ENCODE results near the gene NSL1. TPM values are rescaled to one million over a fixed set of nuclear protein-coding genes. Genes with fewer than 3 reads are reported as not detected.
"Not testable (repeated sequence)": the region's sequence is repeated elsewhere in the genome, so short reads cannot be mapped to it uniquely, and the experiment has no call there.

Gene NSL1
- polyA plus RNA-seq (2011; rRNA removed) (16.4 and 22.7 TPM in 2 replicates), polyA minus RNA-seq (2011; rRNA and poly(A)+ RNA removed) (6.6 and 8.5 TPM in 2 replicates)

- ChIA-PET POLR2A (no interaction called here), CTCF (interaction anchor here (0.7 to 4.1 kb wide), 7 partner anchors 9 to 203 kb away, joined by 3 to 14 read pairs (median 6); no protein-coding TSS in a partner anchor)
- TF ChIP-seq, protein P1, sequence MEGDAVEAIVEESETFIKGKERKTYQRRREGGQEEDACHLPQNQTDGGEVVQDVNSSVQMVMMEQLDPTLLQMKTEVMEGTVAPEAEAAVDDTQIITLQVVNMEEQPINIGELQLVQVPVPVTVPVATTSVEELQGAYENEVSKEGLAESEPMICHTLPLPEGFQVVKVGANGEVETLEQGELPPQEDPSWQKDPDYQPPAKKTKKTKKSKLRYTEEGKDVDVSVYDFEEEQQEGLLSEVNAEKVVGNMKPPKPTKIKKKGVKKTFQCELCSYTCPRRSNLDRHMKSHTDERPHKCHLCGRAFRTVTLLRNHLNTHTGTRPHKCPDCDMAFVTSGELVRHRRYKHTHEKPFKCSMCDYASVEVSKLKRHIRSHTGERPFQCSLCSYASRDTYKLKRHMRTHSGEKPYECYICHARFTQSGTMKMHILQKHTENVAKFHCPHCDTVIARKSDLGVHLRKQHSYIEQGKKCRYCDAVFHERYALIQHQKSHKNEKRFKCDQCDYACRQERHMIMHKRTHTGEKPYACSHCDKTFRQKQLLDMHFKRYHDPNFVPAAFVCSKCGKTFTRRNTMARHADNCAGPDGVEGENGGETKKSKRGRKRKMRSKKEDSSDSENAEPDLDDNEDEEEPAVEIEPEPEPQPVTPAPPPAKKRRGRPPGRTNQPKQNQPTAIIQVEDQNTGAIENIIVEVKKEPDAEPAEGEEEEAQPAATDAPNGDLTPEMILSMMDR (IDR thresholded peaks at IDR 0.05; ENCODE audit: insufficient read depth, low read depth, low read length), result no peak
- Histone ChIP-seq H3K27me3 (ENCODE audit: control insufficient read depth, insufficient read depth, low read length) (no peaks in the 10 kb centered on the region), H3K36me3 (ENCODE audit: control insufficient read depth, insufficient read depth, low read length) (no peaks in the 10 kb centered on the region), H3K4me3 (ENCODE audit: low read depth, low read length) (peak within 1 kb of the TSS; percentile 98)
- DNase-seq (ENCODE audit: low read depth), result peak; percentile 48
These were observed at the start of gene NSL1, which contains the start of gene TATDN3 for GRCh38 chr1:212791676-212792395. Gene NSL1, minus strand, starts transcription at chr1:212791777. Its CDS starts 14 bp downstream, at chr1:212791763. Gene TATDN3, plus strand, starts transcription at chr1:212791894. Its CDS starts 28 bp downstream, at chr1:212791922.

DNA sequence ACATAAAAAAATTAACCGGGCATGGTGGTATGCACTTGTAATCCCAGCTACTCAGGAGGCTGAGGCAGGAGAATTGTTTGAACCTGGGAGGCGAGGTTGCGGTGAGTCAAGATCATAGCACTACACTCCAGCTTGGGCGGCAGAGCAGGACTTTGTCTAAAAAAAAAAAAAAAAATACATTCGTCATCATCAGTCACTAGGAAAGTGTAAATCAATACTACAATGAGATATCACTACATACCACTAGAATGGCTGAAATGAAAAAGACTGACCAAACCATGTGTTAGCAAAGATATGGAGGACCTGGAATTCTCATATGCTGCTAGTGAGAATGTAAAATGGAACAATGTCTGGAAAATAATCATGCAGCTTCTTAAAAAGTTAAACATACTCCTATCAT, 46.6 kb upstream of the NSL1 start:
- TF ChIP-seq, protein P1 (IDR thresholded peaks at IDR 0.05; ENCODE audit: insufficient read depth, low read depth, low read length), result no peak
- ChIA-PET CTCF (interaction anchor here (0.7 kb wide), 1 partner anchor 10 kb away, joined by 3 read pairs; the partner anchor contains the start of gene SPATA45), POLR2A (no interaction called here)

GRCh38 chr1:212833211-212834207, 41.9 kb upstream of the NSL1 start:
- H3K36me3 ChIP-seq (ENCODE audit: control insufficient read depth, insufficient read depth, low read length); DNase-seq (ENCODE audit: low read depth); CTCF ChIA-PET; H3K27me3 ChIP-seq (ENCODE audit: control insufficient read depth, insufficient read depth, low read length); H3K4me3 ChIP-seq (ENCODE audit: low read depth, low read length): not testable (repeated sequence)
- POLR2A ChIA-PET, result interaction anchor here (0.7 kb wide), 1 partner anchor 14 kb away, joined by 8 read pairs; no protein-coding TSS in a partner anchor

More for the DNA sequence above, 46.6 kb upstream of the NSL1 start:
- Histone ChIP-seq H3K27me3 (ENCODE audit: control insufficient read depth, insufficient read depth, low read length) (no peaks in the 10 kb centered on the region), H3K4me3 (ENCODE audit: low read depth, low read length) (no peak overlapping the region), H3K36me3 (ENCODE audit: control insufficient read depth, insufficient read depth, low read length) (no peaks in the 10 kb centered on the region)
- no peak for DNase-seq (ENCODE audit: low read depth)

- DNase-seq (ENCODE audit: low read depth), result no peak
- TF ChIP-seq, protein P1 (IDR thresholded peaks at IDR 0.05; ENCODE audit: insufficient read depth, low read depth, low read length), result no peak
- POLR2A ChIA-PET, result no interaction called here
- no peaks in the 10 kb centered on the region for H3K36me3 ChIP-seq (ENCODE audit: control insufficient read depth, insufficient read depth, low read length)
- H3K27me3 ChIP-seq (ENCODE audit: control insufficient read depth, insufficient read depth, low read length), result no peaks in the 10 kb centered on the region
- CTCF ChIA-PET, result interaction anchor here (1.1 to 1.5 kb wide), 2 partner anchors 13 to 167 kb away, joined by 3 to 4 read pairs; no protein-coding TSS in a partner anchor
- no peak overlapping the region for H3K4me3 ChIP-seq (ENCODE audit: low read depth, low read length)
These were observed 36.8 kb upstream of the NSL1 start for GRCh38 chr1:212828395-212828794.

DNA sequence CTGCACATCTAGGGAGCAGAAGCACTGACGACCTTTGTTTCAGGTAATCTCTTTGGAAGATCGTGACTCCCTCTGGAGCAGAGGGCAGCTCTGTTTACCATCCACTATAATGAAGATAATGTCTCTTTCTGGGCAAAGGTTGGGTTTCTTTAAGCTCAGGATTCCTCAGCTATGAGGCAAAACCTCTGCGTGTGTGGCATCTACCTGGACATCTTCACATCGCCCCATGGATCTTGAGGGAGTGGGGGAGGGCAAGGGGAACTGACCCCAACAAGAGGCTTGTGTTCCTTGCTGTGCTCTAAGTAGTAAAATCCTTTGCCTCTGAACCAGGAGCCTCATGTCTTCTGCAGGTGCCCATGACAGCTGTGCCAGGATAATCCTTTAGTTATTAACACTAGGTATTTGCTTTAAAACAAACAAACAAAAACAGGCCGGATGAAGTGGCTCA, 36.3 kb upstream of the NSL1 start:
- H3K36me3 ChIP-seq (ENCODE audit: control insufficient read depth, insufficient read depth, low read length), result no peaks in the 10 kb centered on the region
- H3K27me3 ChIP-seq (ENCODE audit: control insufficient read depth, insufficient read depth, low read length), result no peaks in the 10 kb centered on the region
- TF ChIP-seq, protein P1 (IDR thresholded peaks at IDR 0.05; ENCODE audit: insufficient read depth, low read depth, low read length), result no peak
- ChIA-PET POLR2A (no interaction called here), CTCF (interaction anchor here (1.0 to 1.5 kb wide), 2 partner anchors 13 to 168 kb away, joined by 3 to 4 read pairs; no protein-coding TSS in a partner anchor)
- H3K4me3 ChIP-seq (ENCODE audit: low read depth, low read length), result no peak overlapping the region
- DNase-seq (ENCODE audit: low read depth), result no peak
